SU-DHL-6 (cell line): ENCODE data around the gene FBXW11.

Source experiments
- H2AFZ ChIP-seq: fragments of 200-600 bp; sonication (generic); 2 replicates; pipeline ENCODE4 v1.6.1; 2014; ENCODE audit warnings: low read depth, mild to moderate bottlenecking, moderate library complexity, mixed read lengths, antibody characterized with exemption, low read length; ENCODE audit not compliant: severe bottlenecking
- H3F3A ChIP-seq: fragments of 200-600 bp; shearing (Covaris generic); 2 replicates; pipeline ENCODE4 v1.6.0; 2016; ENCODE audit warnings: antibody characterized with exemption, mild to moderate bottlenecking; ENCODE audit not compliant: insufficient read depth
- H3K27ac ChIP-seq: fragments of 200-600 bp; sonication (generic); 2 replicates; pipeline ENCODE4 v1.5.1; 2016; ENCODE audit warnings: low read depth, mild to moderate bottlenecking, low read length, moderate library complexity, mixed read lengths
- H3K27me3 ChIP-seq: fragments of 200-600 bp; sonication (generic), shearing (Covaris generic); 2 replicates; pipeline ENCODE4 v1.6.0; 2014; ENCODE audit warnings: mild to moderate bottlenecking, low read length
- H3K36me3 ChIP-seq: fragments of 200-600 bp; sonication (generic); 2 replicates; pipeline ENCODE4 v1.6.1; 2014; ENCODE audit warnings: mild to moderate bottlenecking, low read length, mixed read lengths
- H3K4me2 ChIP-seq: fragments of 300-600, 200-600 bp; shearing (Covaris generic), sonication (generic); 2 replicates; pipeline ENCODE4 v1.6.0; 2014; ENCODE audit warnings: low read length, low read depth, mild to moderate bottlenecking; ENCODE audit not compliant: poor library complexity, severe bottlenecking
- H3K4me3 ChIP-seq: fragments of 200-600 bp; sonication (generic); 2 replicates; pipeline ENCODE4 v1.5.1; 2014; ENCODE audit warnings: antibody characterized with exemption, low read length, mild to moderate bottlenecking, mixed read lengths; ENCODE audit not compliant: insufficient read depth, poor library complexity, severe bottlenecking
- H3K79me2 ChIP-seq: fragments of 200-600 bp; sonication (generic); 2 replicates; pipeline ENCODE4 v1.6.1; 2014; ENCODE audit warnings: mild to moderate bottlenecking, low read length, moderate library complexity; ENCODE audit not compliant: insufficient read depth
- H3K9ac ChIP-seq: fragments of 200-600 bp; sonication (generic); 2 replicates; pipeline ENCODE4 v1.7.0; 2014; ENCODE audit warnings: mild to moderate bottlenecking, low read length
- H3K9me2 ChIP-seq: fragments of 200-600 bp; sonication (generic); replicated peaks from 2 replicates; pipeline ENCODE4 v1.6.1; 2014; ENCODE audit warnings: low read length; ENCODE audit not compliant: insufficient read depth
- H3K9me3 ChIP-seq: fragments of 200-600 bp; sonication (generic); 2 replicates; pipeline ENCODE4 v1.6.1; 2014; ENCODE audit warnings: low read length, mixed read lengths; ENCODE audit not compliant: insufficient read depth
- H4K20me1 ChIP-seq: fragments of 200-600 bp; sonication (generic); 2 replicates; pipeline ENCODE4 v1.6.1; 2014; ENCODE audit warnings: low read depth, mild to moderate bottlenecking, antibody characterized with exemption, low read length, moderate library complexity, mixed read lengths
- EZH2phosphoT487 ChIP-seq: fragments of 200-600 bp; sonication (generic), shearing (Covaris generic); conservative IDR thresholded peaks from 2 replicates; pipeline ENCODE4 v1.6.1; 2018; ENCODE audit warnings: mild to moderate bottlenecking, antibody characterized with exemption, low read length, moderate library complexity, mixed read lengths
- TF ChIP-seq, protein P1 (sequence below): fragments of 200-600 bp; sonication (generic); IDR thresholded peaks from one replicate; pipeline ENCODE4 v1.5.1; 2017; ENCODE audit warnings: antibody characterized with exemption, mild to moderate bottlenecking, low read length, moderate library complexity; ENCODE audit not compliant: insufficient read depth, poor library complexity, severe bottlenecking

FBXW11 gene

DNA sequence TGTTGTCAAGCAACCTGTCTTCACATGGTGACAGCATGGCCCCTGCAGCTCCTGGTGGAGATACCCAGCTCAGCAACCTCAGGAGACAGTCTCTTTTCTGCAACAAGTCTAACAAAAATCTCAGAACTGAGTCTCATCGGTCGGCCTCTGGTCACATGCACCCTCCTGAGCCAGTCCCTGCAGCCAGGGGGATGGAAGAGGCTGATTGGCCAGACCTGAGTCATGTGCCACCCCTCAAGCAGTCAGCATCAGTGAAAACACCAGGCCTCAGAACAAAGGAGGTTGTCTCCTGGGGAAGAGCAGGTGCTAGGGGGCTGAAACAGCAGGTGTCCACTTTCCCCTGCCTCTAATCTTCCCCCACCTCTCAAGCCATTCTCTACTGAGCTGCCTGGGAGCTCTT, 166.4 kb downstream of the FBXW11 start:
- TF ChIP-seq, protein P1, sequence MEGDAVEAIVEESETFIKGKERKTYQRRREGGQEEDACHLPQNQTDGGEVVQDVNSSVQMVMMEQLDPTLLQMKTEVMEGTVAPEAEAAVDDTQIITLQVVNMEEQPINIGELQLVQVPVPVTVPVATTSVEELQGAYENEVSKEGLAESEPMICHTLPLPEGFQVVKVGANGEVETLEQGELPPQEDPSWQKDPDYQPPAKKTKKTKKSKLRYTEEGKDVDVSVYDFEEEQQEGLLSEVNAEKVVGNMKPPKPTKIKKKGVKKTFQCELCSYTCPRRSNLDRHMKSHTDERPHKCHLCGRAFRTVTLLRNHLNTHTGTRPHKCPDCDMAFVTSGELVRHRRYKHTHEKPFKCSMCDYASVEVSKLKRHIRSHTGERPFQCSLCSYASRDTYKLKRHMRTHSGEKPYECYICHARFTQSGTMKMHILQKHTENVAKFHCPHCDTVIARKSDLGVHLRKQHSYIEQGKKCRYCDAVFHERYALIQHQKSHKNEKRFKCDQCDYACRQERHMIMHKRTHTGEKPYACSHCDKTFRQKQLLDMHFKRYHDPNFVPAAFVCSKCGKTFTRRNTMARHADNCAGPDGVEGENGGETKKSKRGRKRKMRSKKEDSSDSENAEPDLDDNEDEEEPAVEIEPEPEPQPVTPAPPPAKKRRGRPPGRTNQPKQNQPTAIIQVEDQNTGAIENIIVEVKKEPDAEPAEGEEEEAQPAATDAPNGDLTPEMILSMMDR: no peak
- TF ChIP-seq EZH2phosphoT487: no peak
- Histone ChIP-seq H3F3A (no peaks in the 10 kb centered on the region), H4K20me1 (no peaks in the 10 kb centered on the region), H3K9ac (no peak overlapping the region), H3K79me2 (no peaks in the 10 kb centered on the region), H3K4me3 (no peak overlapping the region), H3K9me3 (no peaks in the 10 kb centered on the region), H3K27ac (no peak overlapping the region), H3K9me2 (no peaks in the 10 kb centered on the region), H2AFZ (no peak overlapping the region), H3K36me3 (no peaks in the 10 kb centered on the region), H3K27me3 (no peaks in the 10 kb centered on the region), H3K4me2 (no peak overlapping the region)

DNA sequence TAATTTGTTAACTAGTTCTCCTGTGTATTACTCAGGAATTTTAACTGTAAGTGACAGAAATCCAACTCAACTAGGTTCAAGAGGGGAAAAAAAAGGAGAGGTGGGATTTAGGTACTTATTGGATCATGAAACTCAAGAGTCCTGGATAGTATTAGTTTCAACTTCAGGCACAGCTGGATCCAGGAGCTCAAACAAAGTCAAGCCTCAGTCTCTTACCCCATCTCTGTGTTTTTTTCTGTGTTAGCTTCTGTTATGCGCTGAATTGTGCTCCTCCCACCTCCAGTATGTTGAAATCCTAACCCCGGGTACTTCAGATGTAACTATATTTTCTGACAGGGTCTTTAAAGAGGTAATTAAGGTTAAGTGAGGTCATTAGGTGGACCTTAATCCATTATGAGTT, 167.3 kb downstream of the FBXW11 start:
- H3K4me2 ChIP-seq: no peak overlapping the region
- H3K36me3 ChIP-seq: no peaks in the 10 kb centered on the region
- no peaks in the 10 kb centered on the region for H3K9me3 ChIP-seq
- no peaks in the 10 kb centered on the region for H3K79me2 ChIP-seq
- H3K27me3 ChIP-seq: 0 out of 2 replicates have a peak, but pooled peaks cover 1% of the 10 kb centered on the region
- no peaks in the 10 kb centered on the region for H3K9me2 ChIP-seq
- no peak overlapping the region for H3K9ac ChIP-seq
- H3K4me3 ChIP-seq: no peak overlapping the region
- H3K27ac ChIP-seq: no peak overlapping the region
- H2AFZ ChIP-seq: no peak overlapping the region
- TF ChIP-seq EZH2phosphoT487: no peak
- TF ChIP-seq, protein P1: no peak
- no peaks in the 10 kb centered on the region for H4K20me1 ChIP-seq
- H3F3A ChIP-seq: no peaks in the 10 kb centered on the region

DNA sequence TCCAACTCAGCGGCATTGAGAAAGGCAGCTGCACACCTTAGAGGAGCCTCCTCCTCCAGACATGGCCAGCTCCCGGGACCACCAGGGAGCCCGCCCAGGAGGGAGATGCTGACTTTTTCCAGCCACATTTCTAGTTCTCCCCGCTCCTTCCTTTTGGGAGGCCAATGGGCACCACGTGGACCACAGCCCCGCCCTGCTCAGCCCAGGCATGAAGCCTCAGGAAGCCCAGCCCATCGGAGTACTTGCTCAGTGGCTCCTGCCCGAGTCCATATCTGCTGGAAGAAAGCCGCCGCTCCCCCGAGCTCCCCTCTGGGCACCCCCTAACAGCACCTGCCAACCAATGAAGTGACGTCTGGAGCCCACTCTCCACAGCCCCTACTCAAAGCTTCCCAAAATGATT, 168.4 kb downstream of the FBXW11 start:
- no peak overlapping the region for H3K9ac ChIP-seq
- no peaks in the 10 kb centered on the region for H3K36me3 ChIP-seq
- H3F3A ChIP-seq: no peaks in the 10 kb centered on the region
- H3K9me3 ChIP-seq: no peaks in the 10 kb centered on the region
- no peak overlapping the region for H3K4me2 ChIP-seq
- no peak overlapping the region for H2AFZ ChIP-seq
- H4K20me1 ChIP-seq: no peaks in the 10 kb centered on the region
- no peaks in the 10 kb centered on the region for H3K9me2 ChIP-seq
- H3K27me3 ChIP-seq: 0 out of 2 replicates have a peak, but pooled peaks cover 2% of the 10 kb centered on the region
- H3K79me2 ChIP-seq: no peaks in the 10 kb centered on the region
- TF ChIP-seq, protein P1: no peak
- TF ChIP-seq EZH2phosphoT487: no peak
- H3K27ac ChIP-seq: no peak overlapping the region
- H3K4me3 ChIP-seq: no peak overlapping the region
